ENCODE data around the gene SUFU. TPM values are rescaled to one million over a fixed set of nuclear protein-coding genes. Genes with fewer than 3 reads are reported as not detected.

Gene SUFU
- total RNA-seq, 4 donors from 2014 or later = 5.3 to 10.0 (median 8.6) TPM

GRCh38 chr10:102598243-102598642 is 94.5 kb downstream of the SUFU start:
- TF ChIP-seq POLR2A (IDR thresholded peaks at IDR 0.05) = no peak
- TF ChIP-seq CTCF (IDR thresholded peaks at IDR 0.05) = no peak
- TF ChIP-seq EP300 (IDR thresholded peaks at IDR 0.05) = no peak
- no peak for TF ChIP-seq POLR2AphosphoS5 (IDR thresholded peaks at IDR 0.05)
- 89 to 90% methylated on average over 6 of the region's 8 CpGs for WGBS, 2 donors (ENCODE audit: low coverage in 1 of 2)
- peaks cover 0 to 87% (median 34%) of the 10 kb centered on the region in 3 donors for H3K4me1 ChIP-seq

GRCh38 chr10:102599565-102600327 is 96.0 kb downstream of the SUFU start:
- Histone ChIP-seq H3K27ac (peak overlapping the region in 3 of 4 donors; percentile 64 to 69 (median 66)), H3K27me3 (no peaks in the 10 kb centered on the region), H3K4me1 (peaks cover 0 to 94% (median 40%) of the 10 kb centered on the region in 3 donors), H3K9me3 (no peaks in the 10 kb centered on the region), H3K36me3 (peaks cover 0 to 82% of the 10 kb centered on the region in 2 donors), H3K4me3 (no peak overlapping the region)
- ATAC-seq = no peak
- 17 to 57% methylated on average over 1 to 3 of the region's 7 CpGs for WGBS, 2 donors (ENCODE audit: low coverage in 1 of 2)
- TF ChIP-seq POLR2A (IDR thresholded peaks at IDR 0.05) (no peak), CTCF (IDR thresholded peaks at IDR 0.05) (no peak), POLR2AphosphoS5 (IDR thresholded peaks at IDR 0.05) (peak; percentile 18)

More at GRCh38 chr10:102598243-102598642, 94.5 kb downstream of the SUFU start:
- Histone ChIP-seq H3K4me3 (no peak overlapping the region), H3K27ac (peak overlapping the region in 2 of 4 donors; percentile 54 to 64), H3K9me3 (no peaks in the 10 kb centered on the region), H3K36me3 (peaks cover 0 to 82% of the 10 kb centered on the region in 2 donors), H3K27me3 (no peaks in the 10 kb centered on the region)
- ATAC-seq = no peak

GRCh38 chr10:102600816-102601215 is 97.0 kb downstream of the SUFU start:
- TF ChIP-seq EP300 (IDR thresholded peaks at IDR 0.05) = no peak
- TF ChIP-seq POLR2A (IDR thresholded peaks at IDR 0.05) = no peak
- no peak for TF ChIP-seq CTCF (IDR thresholded peaks at IDR 0.05)
- no peak for TF ChIP-seq POLR2AphosphoS5 (IDR thresholded peaks at IDR 0.05)
- Histone ChIP-seq H3K9me3 (no peaks in the 10 kb centered on the region), H3K36me3 (peaks cover 0 to 84% of the 10 kb centered on the region in 2 donors), H3K27ac (peak overlapping the region in 3 of 4 donors; percentile 64 to 69 (median 66)), H3K4me3 (no peak overlapping the region), H3K27me3 (no peaks in the 10 kb centered on the region), H3K4me1 (peaks cover 0 to 83% (median 37%) of the 10 kb centered on the region in 3 donors)
- WGBS, 2 donors (ENCODE audit: low coverage in 1 of 2) = 94% methylated on average over 5 of the region's 6 CpGs; no CpG with 5 or more reads in 1 of the 2 donors
- no peak for ATAC-seq

GRCh38 chr10:102601639-102602038 is 97.9 kb downstream of the SUFU start:
- 73 to 93% methylated on average over 3 of the region's 9 CpGs for WGBS, 2 donors (ENCODE audit: low coverage in 1 of 2)

More at GRCh38 chr10:102601639-102602038, 97.9 kb downstream of the SUFU start:
- Histone ChIP-seq H3K27me3 (no peaks in the 10 kb centered on the region), H3K36me3 (peaks cover 0 to 84% of the 10 kb centered on the region in 2 donors), H3K27ac (peak overlapping the region; percentile 30 to 69 (median 65)), H3K4me1 (peaks cover 0 to 75% (median 29%) of the 10 kb centered on the region in 3 donors), H3K4me3 (no peak overlapping the region), H3K9me3 (no peaks in the 10 kb centered on the region)
- ATAC-seq = no peak
- TF ChIP-seq POLR2AphosphoS5 (IDR thresholded peaks at IDR 0.05) = no peak
- TF ChIP-seq EP300 (IDR thresholded peaks at IDR 0.05) = no peak
- no peak for TF ChIP-seq CTCF (IDR thresholded peaks at IDR 0.05)

Measured in gastroesophageal sphincter (tissue), 4 donors.